HepG2 (cell line): ENCODE measurements around the gene BAZ2A. TPM values are rescaled to one million over a fixed set of nuclear protein-coding genes. Genes with fewer than 3 reads are reported as not detected.

Source experiments
- ELF1 ChIP-seq: sonication (generic); formaldehyde crosslinking; IDR thresholded peaks from 2 replicates; pipeline ENCODE4 v1.4.0; 2020; ENCODE audit warnings: missing genetic modification reagents
- FOXA3 ChIP-seq: IDR thresholded peaks from 2 replicates; pipeline ENCODE4 v1.6.1; 2016; ENCODE audit warnings: missing genetic modification reagents, missing compliant biosample characterization
- FOXM1 ChIP-seq: sonication (generic); formaldehyde crosslinking; IDR thresholded peaks from 2 replicates; pipeline ENCODE4 v1.5.0; 2020; ENCODE audit warnings: missing genetic modification reagents
- HMG20A ChIP-seq: IDR thresholded peaks from 2 replicates; pipeline ENCODE4 v1.6.1; 2016; ENCODE audit warnings: borderline replicate concordance
- JDP2 ChIP-seq: sonication (generic); formaldehyde crosslinking; IDR thresholded peaks from 2 replicates; pipeline ENCODE4 v1.8.1; 2022; ENCODE audit warnings: missing genetic modification reagents, borderline replicate concordance
- MIER3 ChIP-seq: IDR thresholded peaks from 2 replicates; pipeline ENCODE4 v1.6.1; 2016; ENCODE audit warnings: missing compliant biosample characterization, borderline replicate concordance
- NFKBIZ ChIP-seq: IDR thresholded peaks from 2 replicates; pipeline ENCODE4 v1.6.1; 2018; ENCODE audit warnings: missing genetic modification reagents, missing compliant biosample characterization
- RCOR2 ChIP-seq: IDR thresholded peaks from 2 replicates; pipeline ENCODE4 v1.6.1; 2016; ENCODE audit warnings: missing biosample characterization, missing genetic modification reagents
- SMAD9 ChIP-seq: sonication (generic); formaldehyde crosslinking; IDR thresholded peaks from 2 replicates; pipeline ENCODE4 v1.5.1; 2020; ENCODE audit warnings: mild to moderate bottlenecking, missing genetic modification reagents
- TRIM24 ChIP-seq: sonication (generic); formaldehyde crosslinking; IDR thresholded peaks from 2 replicates; pipeline ENCODE4 v1.8.0; 2022; ENCODE audit warnings: mild to moderate bottlenecking, missing genetic modification reagents
- ZKSCAN5 ChIP-seq: sonication (generic); formaldehyde crosslinking; IDR thresholded peaks from 2 replicates; pipeline ENCODE4 v1.5.1; 2020; ENCODE audit warnings: mild to moderate bottlenecking, missing genetic modification reagents
- ZNF124 ChIP-seq: sonication (generic); formaldehyde crosslinking; IDR thresholded peaks from 2 replicates; pipeline ENCODE4 v1.4.0; 2020; ENCODE audit warnings: missing genetic modification reagents
- ZNF205 ChIP-seq: IDR thresholded peaks from 2 replicates; pipeline ENCODE4 v1.6.1; 2018; ENCODE audit warnings: missing biosample characterization, missing genetic modification reagents
- ZNF567 ChIP-seq: sonication (generic); formaldehyde crosslinking; IDR thresholded peaks from 2 replicates; pipeline ENCODE4 v1.8.1; 2023; ENCODE audit warnings: mild to moderate bottlenecking, missing genetic modification reagents, borderline replicate concordance
- ZNF616 ChIP-seq: sonication (generic); formaldehyde crosslinking; IDR thresholded peaks from 2 replicates; pipeline ENCODE4 v1.5.0; 2020; ENCODE audit warnings: low read depth, mild to moderate bottlenecking, missing genetic modification reagents
- ZNF790 ChIP-seq: sonication (generic); formaldehyde crosslinking; IDR thresholded peaks from 2 replicates; pipeline ENCODE4 v1.8.0; 2022; ENCODE audit warnings: missing genetic modification reagents, mild to moderate bottlenecking, borderline replicate concordance
- polyA plus RNA-seq, 8 experiments: library from polyadenylated mRNA; depleted of rRNA in 3 of 8; stranded (reverse) in 7 of 8; unstranded in 1 of 8; fragments of >200 nt; fragmentation: Illumina TruSeq in 4 of 8; extraction: Trizol in 4 of 8; gene quantifications; 2 replicates each; pipeline versions ENCODE4 v1.2.1 to v1.2.3, GENCODE V29; 2011 to 2016; ENCODE audit warnings: low read depth in 4 of 8, missing spikeins in 1 of 8, mixed read lengths in 1 of 8; ENCODE audit not compliant: insufficient read depth in 1 of 8
- total RNA-seq, 5 experiments: library from RNA; depleted of rRNA; stranded (reverse); fragments of >200 nt; fragmentation: Illumina TruSeq; extraction: Trizol; gene quantifications; 2 replicates each; pipeline ENCODE4 v1.2.3, GENCODE V29; 2016; ENCODE audit warnings: low read depth in 1 of 5
- TF ChIP-seq, protein P1 (sequence below): sonication (generic); formaldehyde crosslinking; IDR thresholded peaks from 2 replicates; pipeline ENCODE4 v1.5.1; 2020; ENCODE audit warnings: mild to moderate bottlenecking, missing genetic modification reagents, borderline replicate concordance
- TF ChIP-seq, protein P2 (sequence below): sonication (generic); formaldehyde crosslinking; IDR thresholded peaks from 2 replicates; pipeline ENCODE4 v1.4.0; 2020; ENCODE audit warnings: missing genetic modification reagents
- TF ChIP-seq, protein P3 (sequence below): sonication (generic); formaldehyde crosslinking; IDR thresholded peaks from 2 replicates; pipeline ENCODE4 v1.8.1; 2023; ENCODE audit warnings: missing genetic modification reagents, inconsistent platforms, borderline replicate concordance
- TF ChIP-seq, protein P4 (sequence below): IDR thresholded peaks from 2 replicates; pipeline ENCODE4 v1.6.1; 2012; ENCODE audit warnings: low read depth, low read length, improper control_type of control experiment
- TF ChIP-seq, protein P5 (sequence below): sonication (generic); formaldehyde crosslinking; IDR thresholded peaks from 2 replicates; pipeline ENCODE4 v1.4.0; 2020; ENCODE audit warnings: mild to moderate bottlenecking, low read depth, missing genetic modification reagents

The BAZ2A gene
- total and polyA plus RNA-seq, 2 of the 13 experiments (the other 11 are each of a cell fraction or from before 2014, with no cell fraction given), result 21.8 to 73.5 TPM

DNA sequence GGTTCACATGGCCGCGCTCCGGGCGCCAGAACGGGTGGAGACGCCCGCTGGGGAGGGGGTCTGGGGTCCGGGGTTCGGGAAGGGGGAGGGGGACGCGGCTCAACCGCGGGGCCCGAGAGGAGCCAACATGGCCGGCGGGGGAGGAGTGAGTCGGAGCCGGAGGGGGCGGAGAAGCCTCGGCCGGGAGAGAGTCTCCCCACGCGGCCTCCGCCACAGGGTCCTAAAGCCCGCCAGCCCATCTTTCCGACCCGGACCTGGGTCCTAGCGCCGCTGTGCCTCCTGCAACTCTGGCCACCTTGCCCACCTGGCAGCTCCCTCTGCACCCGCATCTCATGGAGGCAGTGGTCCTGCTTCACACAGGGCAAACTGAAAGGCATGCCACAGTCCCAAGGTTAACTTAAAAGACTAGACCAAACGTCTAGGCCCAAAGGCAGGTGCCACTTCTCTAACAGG, at the start of gene BAZ2A (continued):
- TF ChIP-seq NFKBIZ (CRISPR knock-in tag), result 0 out of 2 replicates have a peak, but pooled peaks have one; percentile 45
- TF ChIP-seq, protein P1, sequence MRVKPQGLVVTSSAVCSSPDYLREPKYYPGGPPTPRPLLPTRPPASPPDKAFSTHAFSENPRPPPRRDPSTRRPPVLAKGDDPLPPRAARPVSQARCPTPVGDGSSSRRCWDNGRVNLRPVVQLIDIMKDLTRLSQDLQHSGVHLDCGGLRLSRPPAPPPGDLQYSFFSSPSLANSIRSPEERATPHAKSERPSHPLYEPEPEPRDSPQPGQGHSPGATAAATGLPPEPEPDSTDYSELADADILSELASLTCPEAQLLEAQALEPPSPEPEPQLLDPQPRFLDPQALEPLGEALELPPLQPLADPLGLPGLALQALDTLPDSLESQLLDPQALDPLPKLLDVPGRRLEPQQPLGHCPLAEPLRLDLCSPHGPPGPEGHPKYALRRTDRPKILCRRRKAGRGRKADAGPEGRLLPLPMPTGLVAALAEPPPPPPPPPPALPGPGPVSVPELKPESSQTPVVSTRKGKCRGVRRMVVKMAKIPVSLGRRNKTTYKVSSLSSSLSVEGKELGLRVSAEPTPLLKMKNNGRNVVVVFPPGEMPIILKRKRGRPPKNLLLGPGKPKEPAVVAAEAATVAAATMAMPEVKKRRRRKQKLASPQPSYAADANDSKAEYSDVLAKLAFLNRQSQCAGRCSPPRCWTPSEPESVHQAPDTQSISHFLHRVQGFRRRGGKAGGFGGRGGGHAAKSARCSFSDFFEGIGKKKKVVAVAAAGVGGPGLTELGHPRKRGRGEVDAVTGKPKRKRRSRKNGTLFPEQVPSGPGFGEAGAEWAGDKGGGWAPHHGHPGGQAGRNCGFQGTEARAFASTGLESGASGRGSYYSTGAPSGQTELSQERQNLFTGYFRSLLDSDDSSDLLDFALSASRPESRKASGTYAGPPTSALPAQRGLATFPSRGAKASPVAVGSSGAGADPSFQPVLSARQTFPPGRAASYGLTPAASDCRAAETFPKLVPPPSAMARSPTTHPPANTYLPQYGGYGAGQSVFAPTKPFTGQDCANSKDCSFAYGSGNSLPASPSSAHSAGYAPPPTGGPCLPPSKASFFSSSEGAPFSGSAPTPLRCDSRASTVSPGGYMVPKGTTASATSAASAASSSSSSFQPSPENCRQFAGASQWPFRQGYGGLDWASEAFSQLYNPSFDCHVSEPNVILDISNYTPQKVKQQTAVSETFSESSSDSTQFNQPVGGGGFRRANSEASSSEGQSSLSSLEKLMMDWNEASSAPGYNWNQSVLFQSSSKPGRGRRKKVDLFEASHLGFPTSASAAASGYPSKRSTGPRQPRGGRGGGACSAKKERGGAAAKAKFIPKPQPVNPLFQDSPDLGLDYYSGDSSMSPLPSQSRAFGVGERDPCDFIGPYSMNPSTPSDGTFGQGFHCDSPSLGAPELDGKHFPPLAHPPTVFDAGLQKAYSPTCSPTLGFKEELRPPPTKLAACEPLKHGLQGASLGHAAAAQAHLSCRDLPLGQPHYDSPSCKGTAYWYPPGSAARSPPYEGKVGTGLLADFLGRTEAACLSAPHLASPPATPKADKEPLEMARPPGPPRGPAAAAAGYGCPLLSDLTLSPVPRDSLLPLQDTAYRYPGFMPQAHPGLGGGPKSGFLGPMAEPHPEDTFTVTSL (CRISPR knock-in tag), result peak; percentile 39; the same call in 1 of the 2 replicates
- TF ChIP-seq ZNF790 (CRISPR knock-in tag), result no peak
- peak; percentile 68; the same call in 1 of the 2 replicates for TF ChIP-seq ZNF616 (CRISPR knock-in tag)
- peak; percentile 58; the same call in 1 of the 2 replicates for TF ChIP-seq RCOR2 (CRISPR knock-in tag)
- TF ChIP-seq, protein P2, sequence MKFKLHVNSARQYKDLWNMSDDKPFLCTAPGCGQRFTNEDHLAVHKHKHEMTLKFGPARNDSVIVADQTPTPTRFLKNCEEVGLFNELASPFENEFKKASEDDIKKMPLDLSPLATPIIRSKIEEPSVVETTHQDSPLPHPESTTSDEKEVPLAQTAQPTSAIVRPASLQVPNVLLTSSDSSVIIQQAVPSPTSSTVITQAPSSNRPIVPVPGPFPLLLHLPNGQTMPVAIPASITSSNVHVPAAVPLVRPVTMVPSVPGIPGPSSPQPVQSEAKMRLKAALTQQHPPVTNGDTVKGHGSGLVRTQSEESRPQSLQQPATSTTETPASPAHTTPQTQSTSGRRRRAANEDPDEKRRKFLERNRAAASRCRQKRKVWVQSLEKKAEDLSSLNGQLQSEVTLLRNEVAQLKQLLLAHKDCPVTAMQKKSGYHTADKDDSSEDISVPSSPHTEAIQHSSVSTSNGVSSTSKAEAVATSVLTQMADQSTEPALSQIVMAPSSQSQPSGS (CRISPR knock-in tag), result peak; percentile 72
- TF ChIP-seq FOXA3 (CRISPR knock-in tag), result peak; percentile 57
- TF ChIP-seq, protein P3, sequence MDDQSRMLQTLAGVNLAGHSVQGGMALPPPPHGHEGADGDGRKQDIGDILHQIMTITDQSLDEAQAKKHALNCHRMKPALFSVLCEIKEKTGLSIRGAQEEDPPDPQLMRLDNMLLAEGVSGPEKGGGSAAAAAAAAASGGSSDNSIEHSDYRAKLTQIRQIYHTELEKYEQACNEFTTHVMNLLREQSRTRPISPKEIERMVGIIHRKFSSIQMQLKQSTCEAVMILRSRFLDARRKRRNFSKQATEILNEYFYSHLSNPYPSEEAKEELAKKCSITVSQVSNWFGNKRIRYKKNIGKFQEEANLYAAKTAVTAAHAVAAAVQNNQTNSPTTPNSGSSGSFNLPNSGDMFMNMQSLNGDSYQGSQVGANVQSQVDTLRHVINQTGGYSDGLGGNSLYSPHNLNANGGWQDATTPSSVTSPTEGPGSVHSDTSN (CRISPR knock-in tag), result no peak
- TF ChIP-seq MIER3, result peak; percentile 79; the same call in 1 of the 2 replicates
- TF ChIP-seq ZNF205, result peak; percentile 72
- TF ChIP-seq, protein P4, sequence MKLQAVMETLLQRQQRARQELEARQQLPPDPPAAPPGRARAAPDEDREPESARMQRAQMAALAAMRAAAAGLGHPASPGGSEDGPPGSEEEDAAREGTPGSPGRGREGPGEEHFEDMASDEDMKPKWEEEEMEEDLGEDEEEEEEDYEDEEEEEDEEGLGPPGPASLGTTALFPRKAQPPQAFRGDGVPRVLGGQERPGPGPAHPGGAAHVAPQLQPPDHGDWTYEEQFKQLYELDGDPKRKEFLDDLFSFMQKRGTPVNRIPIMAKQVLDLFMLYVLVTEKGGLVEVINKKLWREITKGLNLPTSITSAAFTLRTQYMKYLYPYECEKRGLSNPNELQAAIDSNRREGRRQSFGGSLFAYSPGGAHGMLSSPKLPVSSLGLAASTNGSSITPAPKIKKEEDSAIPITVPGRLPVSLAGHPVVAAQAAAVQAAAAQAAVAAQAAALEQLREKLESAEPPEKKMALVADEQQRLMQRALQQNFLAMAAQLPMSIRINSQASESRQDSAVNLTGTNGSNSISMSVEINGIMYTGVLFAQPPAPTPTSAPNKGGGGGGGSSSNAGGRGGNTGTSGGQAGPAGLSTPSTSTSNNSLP, result peak; percentile 36; the same call in 1 of the 2 replicates
- no peak for TF ChIP-seq TRIM24 (CRISPR knock-in tag)
- TF ChIP-seq ELF1, result peak; percentile 47; the same call in 1 of the 2 replicates
- no peak for TF ChIP-seq ZKSCAN5
- no peak for TF ChIP-seq HMG20A (CRISPR knock-in tag)
- TF ChIP-seq FOXM1 (CRISPR knock-in tag), result no peak
- TF ChIP-seq, protein P5, sequence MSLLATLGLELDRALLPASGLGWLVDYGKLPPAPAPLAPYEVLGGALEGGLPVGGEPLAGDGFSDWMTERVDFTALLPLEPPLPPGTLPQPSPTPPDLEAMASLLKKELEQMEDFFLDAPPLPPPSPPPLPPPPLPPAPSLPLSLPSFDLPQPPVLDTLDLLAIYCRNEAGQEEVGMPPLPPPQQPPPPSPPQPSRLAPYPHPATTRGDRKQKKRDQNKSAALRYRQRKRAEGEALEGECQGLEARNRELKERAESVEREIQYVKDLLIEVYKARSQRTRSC (CRISPR knock-in tag), result no peak
- no peak for TF ChIP-seq ZNF567 (CRISPR knock-in tag)
- 0 out of 2 replicates have a peak, but pooled peaks have one; percentile 60 for TF ChIP-seq ZNF124 (CRISPR knock-in tag)
- no peak for TF ChIP-seq SMAD9 (CRISPR knock-in tag)
- TF ChIP-seq JDP2 (CRISPR knock-in tag), result no peak
